Esophagus (tissue), 2 donors: ENCODE results near the gene NR2C2AP. TPM values are rescaled to one million over a fixed set of nuclear protein-coding genes. Genes with fewer than 3 reads are reported as not detected.
A peak's percentile ranks its signal among the peaks of the same experiment; 100 is the strongest.

Source experiments
- H3K27ac ChIP-seq, 2 donors: one replicate each; pipeline ENCODE4 v1.5.1; 2013; ENCODE audit warnings: low read depth in 2 of 2, mild to moderate bottlenecking in 2 of 2, inconsistent platforms in 1 of 2, low read length in 1 of 2, moderate library complexity in 1 of 2
- H3K27me3 ChIP-seq, 2 donors: one replicate each; pipeline ENCODE4 v1.6.1; 2013; ENCODE audit warnings: low read length in 2 of 2, control low read depth in 1 of 2, mild to moderate bottlenecking in 1 of 2; ENCODE audit not compliant: insufficient read depth in 2 of 2, control insufficient read depth in 1 of 2
- H3K36me3 ChIP-seq, 2 donors: one replicate each; pipeline ENCODE4 v1.6.1; 2013; ENCODE audit warnings: low read length in 1 of 2; ENCODE audit not compliant: control insufficient read depth in 2 of 2, insufficient read depth in 2 of 2
- H3K4me1 ChIP-seq, 2 donors: one replicate each; pipeline ENCODE4 v1.6.1; 2013; ENCODE audit warnings: low read length in 1 of 2; ENCODE audit not compliant: control insufficient read depth in 2 of 2, insufficient read depth in 2 of 2
- H3K4me3 ChIP-seq, 2 donors: one replicate each; pipeline ENCODE4 v1.5.1; 2013; ENCODE audit warnings: low read length in 2 of 2, mild to moderate bottlenecking in 2 of 2, low read depth in 1 of 2, moderate library complexity in 1 of 2
- H3K9me3 ChIP-seq, 2 donors: one replicate each; pipeline ENCODE4 v1.6.1; 2013; ENCODE audit warnings: mild to moderate bottlenecking in 2 of 2, low read depth in 1 of 2, low read length in 1 of 2, moderate library complexity in 1 of 2; ENCODE audit not compliant: control insufficient read depth in 2 of 2, insufficient read depth in 1 of 2
- WGBS, 2 donors: extraction: QIAGEN DNeasy Blood & Tissue Kit; methylation state at CpG; one replicate each; pipeline ENCODE4 v1.1.7; 2013; 5-methylcytosine and 5-hydroxymethylcytosine counted together
- polyA plus RNA-seq, 2 donors: library from polyadenylated mRNA; stranded (reverse); fragments of 200-250 nt; gene quantifications; one replicate each; pipeline ENCODE4 v1.2.3, GENCODE V29; 2013
- donor health status: healthy with polysubstance abuse.
- donor health status: Bipolar disorder and iron deficiency.

Gene NR2C2AP
- polyA plus RNA-seq, 2 donors = 20.1 to 21.9 TPM

- Histone ChIP-seq H3K4me3 (no peak overlapping the region), H3K9me3 (peaks cover 0 to 9% of the 10 kb centered on the region in 2 donors), H3K4me1 (peaks cover 0 to 11% of the 10 kb centered on the region in 2 donors), H3K27ac (no peak overlapping the region), H3K27me3 (peaks cover 0 to 4% of the 10 kb centered on the region in 2 donors), H3K36me3 (no peaks in the 10 kb centered on the region)
- WGBS, 2 donors = 50 to 57% methylated on average over 5 of the region's 5 CpGs
Measured at GRCh38 chr19:19206938-19207337, 3.7 kb upstream of the NR2C2AP start.

- Histone ChIP-seq H3K27me3 (no peaks in the 10 kb centered on the region), H3K4me1 (peaks cover 0 to 11% of the 10 kb centered on the region in 2 donors), H3K36me3 (no peaks in the 10 kb centered on the region), H3K9me3 (peaks cover 0 to 9% of the 10 kb centered on the region in 2 donors), H3K27ac (no peak overlapping the region), H3K4me3 (no peak overlapping the region)
- WGBS, 2 donors = 46 to 50% methylated on average over 14 of the region's 14 CpGs
Measured at GRCh38 chr19:19205416-19206410, 2.5 kb upstream of the NR2C2AP start.

- Histone ChIP-seq H3K27ac (no peak overlapping the region), H3K9me3 (peaks cover 0 to 9% of the 10 kb centered on the region in 2 donors), H3K4me1 (peaks cover 0 to 9% of the 10 kb centered on the region in 2 donors), H3K4me3 (no peak overlapping the region), H3K27me3 (no peaks in the 10 kb centered on the region), H3K36me3 (peaks cover 0 to 4% of the 10 kb centered on the region in 2 donors)
- 72 to 74% methylated on average over 13 of the region's 13 CpGs for WGBS, 2 donors
Measured at GRCh38 chr19:19204181-19204580, 967 bp upstream of the NR2C2AP start.

- H3K4me3 ChIP-seq = peak overlapping the region; percentile 66 to 68
Measured at GRCh38 chr19:19202707-19203011, 555 bp downstream of the NR2C2AP start.

GRCh38 chr19:19201697-19202630 is 1.2 kb downstream of the NR2C2AP start:
- Histone ChIP-seq H3K9me3 (no peaks in the 10 kb centered on the region), H3K27me3 (no peaks in the 10 kb centered on the region), H3K27ac (peak overlapping the region; percentile 74 to 83), H3K4me1 (peaks cover 0 to 11% of the 10 kb centered on the region in 2 donors), H3K36me3 (peaks cover 3 to 22% of the 10 kb centered on the region in 2 donors), H3K4me3 (peak overlapping the region; percentile 66 to 68)
- 70 to 71% methylated on average over 19 of the region's 19 CpGs for WGBS, 2 donors

More at GRCh38 chr19:19202707-19203011, 555 bp downstream of the NR2C2AP start:
- Histone ChIP-seq H3K27me3 (no peaks in the 10 kb centered on the region), H3K4me1 (peaks cover 0 to 9% of the 10 kb centered on the region in 2 donors), H3K9me3 (peaks cover 0 to 6% of the 10 kb centered on the region in 2 donors), H3K36me3 (peaks cover 0 to 15% of the 10 kb centered on the region in 2 donors), H3K27ac (peak overlapping the region; percentile 74 to 83)
- WGBS, 2 donors = 8 to 12% methylated on average over 11 of the region's 11 CpGs

- H3K4me3 ChIP-seq = no peak overlapping the region
- no peaks in the 10 kb centered on the region for H3K27me3 ChIP-seq
- 68 to 77% methylated on average over 5 of the region's 5 CpGs for WGBS, 2 donors
- H3K9me3 ChIP-seq = no peaks in the 10 kb centered on the region
- H3K27ac ChIP-seq = peak overlapping the region; percentile 45 to 59
- peaks cover 2 to 10% of the 10 kb centered on the region in 2 donors for H3K4me1 ChIP-seq
- H3K36me3 ChIP-seq = peaks cover 6 to 18% of the 10 kb centered on the region in 2 donors
Measured at GRCh38 chr19:19193926-19194325, 9.3 kb downstream of the NR2C2AP start.

GRCh38 chr19:19192910-19193423 is 10.2 kb downstream of the NR2C2AP start:
- 0 to 1% methylated on average over 22 of the region's 22 CpGs for WGBS, 2 donors

GRCh38 chr19:19192078-19192882 is 10.9 kb downstream of the NR2C2AP start, which contains the start of the genes BORCS8 and RFXANK:
Gene BORCS8 (minus strand): TSS chr19:19192152. CDS start chr19:19192117, 35 bp downstream.
Gene RFXANK (plus strand): TSS chr19:19192258. CDS start chr19:19193947, 1,689 bp downstream.
- Histone ChIP-seq H3K36me3 (peaks cover 5 to 6% of the 10 kb centered on the region in 2 donors), H3K27ac (peak within 1 kb of the TSS; percentile 99 to 100), H3K4me3 (peak within 1 kb of the TSS; percentile 74 to 96), H3K9me3 (no peaks in the 10 kb centered on the region), H3K4me1 (peaks cover 2 to 10% of the 10 kb centered on the region in 2 donors), H3K27me3 (no peaks in the 10 kb centered on the region)
- 0% methylated on average over 51 to 53 of the region's 53 CpGs for WGBS, 2 donors

More at GRCh38 chr19:19192910-19193423, 10.2 kb downstream of the NR2C2AP start:
- no peaks in the 10 kb centered on the region for H3K9me3 ChIP-seq
- H3K27me3 ChIP-seq = no peaks in the 10 kb centered on the region
- H3K4me1 ChIP-seq = peaks cover 2 to 10% of the 10 kb centered on the region in 2 donors
- peaks cover 6 to 10% of the 10 kb centered on the region in 2 donors for H3K36me3 ChIP-seq
- H3K27ac ChIP-seq = peak overlapping the region; percentile 36 to 100
- H3K4me3 ChIP-seq = peak overlapping the region; percentile 51 to 96
